Activated effector memory CD4-positive, alpha-beta T cell treated with anti-CD3 and anti-CD28 coated beads, Interleukin-2, amount 50 U/mL, for 16 hours (primary cell): ENCODE results near the gene ZMYND11.

Source experiments
- DNase-seq: peaks from one replicate; pipeline ENCODE4 v3.0.0-alpha.2; 2020

Gene ZMYND11

GRCh38 chr10:201328-201771, 66.1 kb downstream of the ZMYND11 start:
- no peak for DNase-seq

- no peak for DNase-seq
These were observed 73.4 kb downstream of the ZMYND11 start for GRCh38 chr10:208616-209015.

- no peak for DNase-seq
These were observed 74.1 kb downstream of the ZMYND11 start for GRCh38 chr10:209357-209756.

- DNase-seq = no peak
These were observed 75.0 kb downstream of the ZMYND11 start for GRCh38 chr10:210297-210696.

GRCh38 chr10:215444-215843, 80.2 kb downstream of the ZMYND11 start:
- no peak for DNase-seq

GRCh38 chr10:218798-219197, 83.5 kb downstream of the ZMYND11 start:
- DNase-seq = no peak

GRCh38 chr10:219731-220472, 84.6 kb downstream of the ZMYND11 start:
- no peak for DNase-seq

- no peak for DNase-seq
These were observed 89.3 kb downstream of the ZMYND11 start for GRCh38 chr10:224571-224970.

- no peak for DNase-seq
These were observed 90.8 kb downstream of the ZMYND11 start for GRCh38 chr10:226018-226417.

- no peak for DNase-seq
These were observed 91.8 kb downstream of the ZMYND11 start for GRCh38 chr10:227014-227413.

GRCh38 chr10:228366-228765, 93.1 kb downstream of the ZMYND11 start:
- no peak for DNase-seq

- no peak for DNase-seq
These were observed 95.5 kb downstream of the ZMYND11 start for GRCh38 chr10:230758-231157.

GRCh38 chr10:232061-232460, 96.8 kb downstream of the ZMYND11 start:
- no peak for DNase-seq

GRCh38 chr10:232878-233277, 97.6 kb downstream of the ZMYND11 start:
- DNase-seq = no peak

GRCh38 chr10:234708-235406, 99.6 kb downstream of the ZMYND11 start:
- no peak for DNase-seq

- no peak for DNase-seq
These were observed 100.7 kb downstream of the ZMYND11 start for GRCh38 chr10:235915-236314.

- no peak for DNase-seq
These were observed 103.9 kb downstream of the ZMYND11 start for GRCh38 chr10:239109-239508.

GRCh38 chr10:241451-241850, 106.2 kb downstream of the ZMYND11 start:
- DNase-seq = no peak

GRCh38 chr10:241966-242643, 106.8 kb downstream of the ZMYND11 start:
- no peak for DNase-seq

GRCh38 chr10:244227-244626, 109.0 kb downstream of the ZMYND11 start:
- no peak for DNase-seq

GRCh38 chr10:246431-246830, 111.2 kb downstream of the ZMYND11 start:
- DNase-seq = no peak

- DNase-seq = no peak
These were observed 112.2 kb downstream of the ZMYND11 start for GRCh38 chr10:247480-247879.

- no peak for DNase-seq
These were observed 113.1 kb downstream of the ZMYND11 start for GRCh38 chr10:248307-248706.

- no peak for DNase-seq
These were observed 116.8 kb downstream of the ZMYND11 start for GRCh38 chr10:251982-252582.
